GF-D8 (cell line): ENCODE results near the gene RASAL1.
"Not testable (repeated sequence)": the region's sequence is repeated elsewhere in the genome, so short reads cannot be mapped to it uniquely, and the experiment has no call there.

ENCODE experiments used
- DNase-seq: peaks from one replicate; lab custom pipeline; 2025; lab: John Stamatoyannopoulos, UW

RASAL1 gene

DNA sequence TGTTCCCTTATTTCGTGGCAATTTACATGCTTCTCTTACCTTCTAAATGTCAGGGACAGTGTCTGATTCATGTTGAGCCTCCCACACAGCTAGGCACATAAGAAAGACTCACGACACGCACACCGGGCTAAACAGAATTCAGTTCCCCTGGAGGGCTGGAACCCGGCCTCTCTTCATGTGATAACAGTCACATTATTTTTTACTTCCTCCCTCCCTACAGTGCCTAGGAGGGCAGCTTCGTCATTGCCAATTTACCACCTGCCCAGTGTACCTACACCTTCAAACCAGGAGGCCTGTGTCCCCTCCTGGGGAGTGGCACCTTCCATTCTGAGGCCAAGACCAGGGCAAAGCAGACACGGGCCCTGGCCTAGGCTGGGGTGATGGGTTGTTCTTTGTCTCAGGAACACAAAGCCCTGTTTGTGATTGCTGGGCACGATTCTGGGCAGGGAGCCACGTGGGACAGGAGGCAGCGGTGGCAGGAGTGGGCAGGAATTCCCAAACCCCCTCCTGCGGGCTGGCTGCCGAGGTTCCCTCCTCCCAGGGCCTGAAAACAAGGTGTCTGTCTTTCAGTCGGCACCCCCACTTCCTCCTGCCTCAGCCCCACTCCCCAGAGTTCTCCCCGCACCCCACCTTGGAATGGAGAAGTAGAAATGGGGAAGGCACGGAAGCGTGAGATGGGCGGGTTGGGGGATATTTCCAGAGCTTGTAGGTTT lies 6.8 kb upstream of the RASAL1 start:
- no peak for DNase-seq

DNA sequence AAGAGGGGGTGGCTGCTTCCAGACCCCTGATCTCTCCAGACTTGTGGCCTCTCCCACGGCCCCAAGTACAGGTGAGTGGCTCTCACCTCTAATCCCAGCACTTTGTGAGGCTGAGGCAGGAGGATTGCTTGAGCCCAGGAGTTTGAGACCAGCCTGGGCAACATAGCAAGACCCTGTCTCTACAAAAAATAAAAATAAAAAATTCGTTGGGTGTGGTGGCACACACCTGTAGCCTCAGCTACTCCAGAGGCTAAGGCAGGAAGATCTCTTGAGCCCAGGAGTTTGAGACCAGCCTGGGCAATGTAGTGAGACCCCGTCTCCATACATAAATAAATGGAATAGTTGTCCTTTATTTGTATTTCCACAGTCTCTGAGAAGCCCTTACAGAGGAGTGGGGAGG lies 6.2 kb upstream of the RASAL1 start:
- DNase-seq = not testable (repeated sequence)

GRCh38 chr12:113140706-113141105 lies 5.1 kb upstream of the RASAL1 start:
- DNase-seq = no peak

GRCh38 chr12:113138826-113139225 lies 3.3 kb upstream of the RASAL1 start:
- DNase-seq = no peak

DNA sequence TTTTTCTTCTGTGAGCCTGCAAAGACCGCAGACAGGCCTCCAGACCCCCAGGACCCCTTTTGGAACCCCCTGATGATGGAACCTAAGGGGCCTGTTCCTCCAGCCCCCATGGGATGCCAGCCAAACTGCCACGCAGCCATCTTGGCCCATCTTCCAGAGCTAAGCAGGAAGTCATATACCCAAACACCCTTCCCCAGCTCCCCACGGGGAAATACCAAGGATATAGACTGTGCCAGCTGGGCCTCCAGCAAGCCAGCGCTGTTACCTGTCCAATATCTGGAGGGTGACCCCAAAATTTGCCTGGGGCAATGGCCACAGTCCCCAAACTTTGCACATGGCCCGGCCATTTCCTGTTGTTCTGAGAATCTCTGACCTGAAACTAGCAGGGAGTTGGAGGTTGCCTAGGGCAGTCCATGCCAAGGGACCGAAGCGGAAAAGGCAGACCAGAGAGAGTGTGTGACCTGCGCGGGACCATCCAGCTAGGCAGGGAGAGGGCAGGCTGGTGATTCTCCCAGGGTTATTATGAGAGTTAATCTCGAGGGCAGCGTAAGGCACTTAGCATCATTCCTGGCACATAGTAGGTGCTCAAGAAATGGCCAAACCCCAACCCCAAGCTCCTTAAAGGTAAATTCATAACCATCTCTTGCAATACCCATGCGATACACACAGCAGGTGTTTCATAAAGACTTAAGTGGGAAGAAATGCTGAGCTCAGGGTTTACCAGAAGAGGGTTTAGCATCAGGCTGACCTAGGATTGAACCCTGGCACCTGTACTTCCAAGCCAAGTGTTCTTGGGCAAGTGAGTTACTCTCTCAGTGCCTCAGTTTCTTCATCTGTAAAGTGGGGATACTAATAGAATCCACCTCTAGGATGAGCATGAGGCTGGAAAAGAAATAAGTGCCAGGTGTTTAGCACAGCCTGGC lies 2.6 kb upstream of the RASAL1 start:
- DNase-seq = no peak

- no peak for DNase-seq
These were observed 1.5 kb upstream of the RASAL1 start for GRCh38 chr12:113136990-113137511.

DNA sequence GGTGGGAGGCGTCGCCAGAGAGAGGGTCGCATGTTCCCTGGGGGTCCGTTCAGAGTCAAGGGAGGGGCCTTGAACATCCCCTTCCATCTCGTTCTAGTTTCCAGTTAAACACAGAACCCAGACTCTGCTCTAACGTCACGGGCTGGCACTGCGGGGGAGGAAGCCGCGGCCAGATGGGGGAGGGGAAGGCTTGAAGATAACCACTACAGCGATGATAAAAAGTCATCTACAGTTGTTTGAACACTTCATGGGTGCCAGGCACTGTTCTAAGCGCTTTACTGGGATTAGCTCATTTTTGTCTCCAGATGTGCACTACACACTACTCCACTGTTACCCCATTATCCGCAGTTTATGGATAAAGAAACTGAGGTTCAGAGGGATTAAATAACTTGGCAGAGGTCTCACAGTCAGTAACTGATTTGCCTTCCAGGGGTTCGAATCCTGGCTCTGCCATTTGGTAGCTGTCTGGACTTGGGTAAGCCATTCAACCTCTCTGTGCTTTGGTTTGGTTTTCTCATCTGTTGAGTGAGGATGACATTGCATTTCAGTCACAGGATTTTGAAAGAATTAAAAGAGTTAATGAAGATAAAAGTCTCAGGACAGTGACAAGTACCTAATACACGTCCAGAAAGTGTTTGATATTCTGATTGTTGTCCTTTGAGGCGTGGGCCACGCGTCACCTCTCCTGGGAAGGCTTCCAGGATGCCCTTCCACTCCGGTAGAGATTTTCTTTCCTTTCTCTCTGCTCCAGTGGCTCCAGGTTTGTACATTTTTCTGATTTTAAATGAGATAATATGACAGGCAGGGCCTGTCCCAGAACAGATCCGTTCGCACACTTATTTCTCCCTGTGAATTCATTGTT lies 798 bp upstream of the RASAL1 start:
- DNase-seq = no peak

GRCh38 chr12:113134521-113134951 lies 1.0 kb downstream of the RASAL1 start:
- no peak for DNase-seq

DNA sequence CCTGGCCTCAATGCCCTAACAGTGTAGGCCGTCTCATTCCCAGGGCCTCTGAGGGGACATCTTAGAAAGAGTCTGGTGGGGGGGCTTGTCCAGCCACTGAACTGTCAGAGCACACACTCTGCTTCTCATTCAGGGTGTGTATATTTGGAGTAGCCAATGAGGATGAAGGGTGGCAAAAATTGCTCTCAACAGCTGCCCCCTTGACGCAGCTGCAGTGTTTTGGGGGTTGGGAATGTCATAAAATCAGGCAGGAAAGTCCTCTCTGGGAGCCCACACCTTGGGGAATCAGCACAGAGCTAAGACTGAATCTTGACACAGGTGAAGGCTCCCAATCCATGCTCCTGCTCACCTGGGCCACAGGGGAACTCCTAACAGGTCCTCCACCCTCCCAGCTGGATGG lies 1.5 kb downstream of the RASAL1 start:
- no peak for DNase-seq

GRCh38 chr12:113133666-113134065 lies 1.9 kb downstream of the RASAL1 start:
- DNase-seq = no peak

DNA sequence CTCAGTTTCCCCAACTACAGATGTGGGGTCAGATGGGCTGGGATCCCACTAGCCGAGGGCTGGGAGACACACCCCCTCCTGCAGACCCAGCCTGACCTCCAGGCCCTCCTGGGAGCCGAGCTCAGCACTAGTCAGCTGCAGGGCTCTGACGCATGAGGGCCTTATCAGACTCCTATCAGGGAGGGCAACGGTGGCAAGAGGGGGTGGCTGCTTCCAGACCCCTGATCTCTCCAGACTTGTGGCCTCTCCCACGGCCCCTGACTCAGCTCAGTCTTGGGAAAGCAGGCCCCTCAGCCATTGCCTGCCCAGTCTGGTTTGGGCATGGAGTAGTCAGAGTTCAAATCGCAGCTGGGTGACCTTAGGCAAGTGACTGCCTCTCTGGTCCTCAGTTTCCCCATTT lies 2.5 kb downstream of the RASAL1 start:
- DNase-seq = no peak

GRCh38 chr12:113131556-113131955 lies 4.0 kb downstream of the RASAL1 start:
- DNase-seq = no peak

- no peak for DNase-seq
These were observed 5.0 kb downstream of the RASAL1 start for GRCh38 chr12:113130457-113131135.

DNA sequence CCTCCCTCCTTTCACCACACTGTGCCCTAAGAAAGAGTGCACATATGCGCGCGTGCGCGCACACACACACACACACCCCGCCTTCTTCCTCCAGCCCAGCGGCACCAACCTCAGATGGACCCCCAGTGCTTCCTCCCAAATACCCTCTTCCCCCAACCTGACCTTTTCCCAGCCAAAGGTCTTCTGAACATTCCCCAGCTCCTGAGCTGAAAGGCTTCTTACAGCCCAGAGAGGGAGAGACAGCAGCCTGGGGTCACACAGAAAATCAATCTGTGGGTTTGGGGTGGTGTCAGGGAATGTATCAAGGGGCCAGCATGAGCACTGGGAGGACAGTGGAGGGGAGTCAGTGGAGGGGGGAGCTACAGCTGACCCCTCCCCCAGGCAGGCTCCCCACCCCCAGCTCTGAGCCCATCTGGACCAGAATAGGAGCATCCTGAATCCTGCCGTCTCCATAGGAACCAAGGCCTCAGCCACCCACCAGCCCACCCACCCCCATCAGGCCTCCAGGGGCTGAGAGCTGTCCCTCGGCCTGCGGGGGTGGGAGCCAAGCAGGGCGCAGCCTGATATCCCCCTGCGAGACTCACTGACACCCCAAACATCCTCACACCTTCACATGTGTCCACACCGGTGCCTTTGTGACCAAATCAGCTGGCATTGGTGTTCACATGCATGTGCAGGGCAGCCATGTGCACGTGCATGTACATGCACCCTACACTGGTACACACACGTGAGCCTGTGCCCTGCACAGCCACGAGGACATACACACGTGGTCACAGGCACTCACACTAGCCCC lies 5.7 kb downstream of the RASAL1 start:
- no peak for DNase-seq

DNA sequence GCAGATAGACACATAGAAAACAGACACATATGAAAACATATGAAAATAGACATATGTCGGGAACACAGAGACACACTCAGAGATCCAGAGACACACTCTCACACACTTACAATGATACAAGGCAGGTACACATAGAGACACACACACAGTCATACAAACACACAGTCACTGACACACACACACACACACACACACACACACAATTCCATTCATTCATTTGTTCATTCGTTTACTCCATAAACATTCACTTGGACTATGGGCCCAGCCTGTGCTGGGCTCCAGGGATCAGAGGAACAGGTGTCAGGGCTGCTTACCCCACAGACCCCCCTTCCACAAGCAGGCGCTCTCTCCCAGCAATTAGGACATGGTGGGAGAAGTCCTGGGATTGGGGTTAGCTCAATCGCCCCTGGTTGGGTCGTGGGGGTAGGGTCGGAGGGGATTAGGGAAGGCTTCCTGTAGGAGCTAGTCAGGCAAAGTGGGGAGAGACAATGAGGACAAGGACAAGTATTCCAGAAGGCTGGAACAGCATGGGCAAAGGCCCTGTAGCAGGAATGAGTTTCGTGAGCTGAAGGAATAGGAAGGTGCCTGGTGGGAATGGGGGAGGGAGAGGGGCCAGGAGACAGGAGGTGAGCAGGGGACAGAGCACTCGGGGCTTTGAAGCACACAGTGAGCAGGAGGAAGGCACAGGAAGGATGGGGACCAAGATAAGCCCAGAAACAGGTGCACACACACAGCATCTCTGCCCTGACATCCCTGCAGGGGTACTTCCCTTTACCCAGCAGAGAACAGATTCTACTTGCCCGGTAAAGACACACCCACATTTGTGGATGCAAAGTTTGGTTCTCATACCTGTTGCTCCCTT lies 6.5 kb downstream of the RASAL1 start:
- DNase-seq = no peak

GRCh38 chr12:113127791-113128199 lies 7.8 kb downstream of the RASAL1 start:
- DNase-seq = no peak

DNA sequence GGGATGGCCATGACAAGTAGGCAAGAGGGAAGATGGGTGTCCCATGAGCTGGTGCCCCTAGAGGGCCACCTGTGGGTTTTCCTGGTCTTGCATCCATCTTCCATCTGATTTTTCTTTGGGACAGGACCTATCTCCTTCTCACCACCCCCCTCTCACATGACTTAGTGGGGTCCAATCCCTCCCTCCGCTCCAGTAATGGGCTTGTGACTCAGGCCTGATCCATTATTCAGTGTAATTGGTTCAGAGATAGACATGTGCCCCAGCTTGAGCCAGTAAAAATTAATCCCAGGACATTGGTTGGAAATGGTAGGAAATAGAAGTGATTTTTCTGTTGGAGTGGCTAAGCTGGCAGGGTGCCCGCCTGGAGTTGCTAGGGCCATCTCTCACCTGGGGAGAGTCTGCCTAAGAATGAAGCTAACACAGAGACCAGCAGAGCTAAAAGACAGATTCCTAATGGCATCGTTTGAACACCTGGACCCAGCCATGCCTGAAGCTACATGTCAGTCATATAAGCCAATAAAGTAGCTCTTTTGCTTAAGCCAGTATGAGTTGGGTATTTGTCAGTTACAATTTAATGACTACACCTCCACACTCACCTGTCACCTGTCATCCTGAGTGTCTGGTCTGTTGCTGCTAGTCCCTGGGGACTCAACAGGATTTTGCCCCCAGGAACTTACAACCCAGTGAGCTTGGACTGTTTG lies 14.7 kb downstream of the RASAL1 start:
- no peak for DNase-seq

- DNase-seq = no peak
These were observed 15.4 kb downstream of the RASAL1 start for GRCh38 chr12:113119980-113120669.
